NCI-H1105 treated with DMSO at 0.1 percent for 48 hours (cell line): ENCODE results near the gene STIM2.

Experiments
- DNase-seq: peaks from one replicate; lab custom pipeline; 2025; lab: John Stamatoyannopoulos, UW

The STIM2 gene

DNA sequence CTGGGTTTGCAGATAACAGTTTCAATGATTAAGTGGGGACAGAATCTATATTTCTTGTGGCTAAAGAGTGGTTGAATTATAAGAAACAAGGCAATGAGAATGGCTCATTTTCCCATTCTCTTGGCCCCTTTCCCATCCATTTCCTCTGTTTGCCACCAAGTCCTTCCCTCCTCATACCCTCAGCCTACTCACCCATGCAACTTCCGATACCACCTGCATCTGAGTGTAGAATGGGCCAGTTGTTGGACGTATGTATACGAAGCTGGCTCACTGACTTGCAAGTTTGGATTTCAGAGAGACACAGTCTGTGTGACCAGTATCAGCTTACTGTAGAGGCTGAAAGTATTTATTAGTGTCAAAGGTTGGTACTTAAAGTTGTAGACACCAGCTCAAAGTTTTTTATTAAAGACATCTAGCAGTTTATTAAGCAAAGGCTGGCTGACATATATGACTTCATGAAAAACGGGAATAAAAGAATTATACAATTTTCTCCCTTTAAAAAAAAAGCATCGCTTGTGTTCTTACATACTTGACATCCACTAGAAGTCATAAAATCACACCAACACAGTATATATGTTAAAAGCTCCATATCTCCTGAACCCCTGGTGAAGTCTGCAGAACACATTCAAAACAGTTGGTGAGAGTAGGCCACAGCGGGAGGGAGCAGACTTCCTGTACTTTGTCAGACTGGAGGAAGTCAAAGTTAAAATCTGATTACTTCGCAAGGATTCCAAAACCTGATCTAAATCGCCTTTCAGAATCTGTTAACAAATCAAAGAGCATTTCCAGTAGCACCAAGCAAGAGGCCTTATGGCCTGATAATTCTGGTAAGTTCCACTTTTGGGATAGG is 22.4 kb upstream of the STIM2 start:
- no peak for DNase-seq

DNA sequence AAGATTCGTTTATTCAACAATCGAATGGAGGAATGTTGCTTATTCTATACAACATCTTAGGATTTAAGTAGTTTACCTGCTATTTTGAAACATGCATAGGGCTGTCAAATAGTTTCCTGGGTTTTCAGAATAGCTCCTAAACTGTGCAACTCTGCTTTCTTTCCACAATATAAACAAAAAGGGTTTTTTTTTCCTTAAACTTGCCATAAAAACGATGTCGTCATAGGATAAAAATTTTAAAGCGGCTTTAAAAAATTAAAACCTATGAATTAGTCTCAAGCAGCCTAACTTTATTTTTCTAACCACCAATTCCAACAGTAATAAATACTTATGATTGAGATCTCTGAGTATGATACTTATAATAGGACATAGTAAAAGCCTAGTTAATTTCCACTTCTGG is 21.6 kb upstream of the STIM2 start:
- no peak for DNase-seq

DNA sequence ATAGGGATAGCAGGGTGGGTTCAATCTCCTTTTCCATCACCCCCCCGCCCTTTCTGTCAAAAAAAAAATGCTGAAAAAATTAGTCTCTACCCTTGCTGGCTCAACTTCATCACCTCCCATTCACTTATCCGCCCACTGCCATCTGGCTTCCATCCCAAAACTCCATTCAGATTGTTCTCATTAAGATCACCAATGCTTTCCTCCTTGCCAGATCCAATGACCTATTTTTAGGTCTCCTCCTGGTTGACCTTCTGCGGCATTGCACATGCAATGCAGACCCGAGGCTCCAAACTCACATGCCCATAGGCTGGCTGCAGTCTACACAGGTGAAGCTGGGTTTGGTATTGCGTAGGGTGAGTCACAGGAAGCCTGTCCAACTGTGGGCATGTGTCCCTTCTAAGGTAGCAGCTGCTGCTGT is 21.1 kb upstream of the STIM2 start:
- no peak for DNase-seq

DNA sequence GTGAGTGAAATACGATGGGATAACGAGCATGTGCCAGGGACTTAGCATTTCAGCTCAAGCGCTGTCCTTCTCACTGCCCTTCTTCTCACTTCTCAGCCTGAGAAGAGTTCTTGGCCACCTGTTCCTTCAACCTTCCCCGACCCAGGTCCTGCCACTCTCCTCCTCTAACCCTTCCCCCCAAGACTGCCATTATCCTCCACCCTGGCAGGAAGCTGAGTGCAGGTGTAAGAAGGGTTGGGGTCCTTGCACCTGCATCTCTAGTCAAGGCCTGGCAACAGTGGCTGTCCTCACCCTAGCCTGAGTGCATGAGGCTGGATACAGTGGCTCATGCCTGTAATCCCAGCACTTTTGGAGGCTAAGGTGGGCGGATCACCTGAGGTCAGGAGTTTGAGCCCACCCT is 19.9 kb upstream of the STIM2 start:
- no peak for DNase-seq

DNA sequence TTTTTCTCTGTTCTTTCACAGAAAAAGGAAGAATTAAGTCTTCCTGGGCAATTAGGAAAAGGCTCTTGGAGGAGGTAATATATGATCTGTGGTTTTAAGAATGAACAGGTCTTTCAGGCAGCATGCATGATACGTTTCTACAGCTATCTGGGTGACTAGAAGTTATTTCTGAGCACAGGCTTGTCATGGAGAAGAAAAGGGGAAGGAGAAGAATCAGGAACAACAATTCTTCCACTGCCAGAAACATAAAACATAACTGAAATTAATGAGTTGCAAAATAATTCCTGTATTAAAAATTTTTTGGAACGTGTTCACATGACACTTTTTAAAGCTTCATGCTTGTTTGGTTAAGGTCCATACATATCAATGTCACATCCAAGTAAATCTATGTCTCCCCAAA is 17.7 kb upstream of the STIM2 start:
- no peak for DNase-seq

DNA sequence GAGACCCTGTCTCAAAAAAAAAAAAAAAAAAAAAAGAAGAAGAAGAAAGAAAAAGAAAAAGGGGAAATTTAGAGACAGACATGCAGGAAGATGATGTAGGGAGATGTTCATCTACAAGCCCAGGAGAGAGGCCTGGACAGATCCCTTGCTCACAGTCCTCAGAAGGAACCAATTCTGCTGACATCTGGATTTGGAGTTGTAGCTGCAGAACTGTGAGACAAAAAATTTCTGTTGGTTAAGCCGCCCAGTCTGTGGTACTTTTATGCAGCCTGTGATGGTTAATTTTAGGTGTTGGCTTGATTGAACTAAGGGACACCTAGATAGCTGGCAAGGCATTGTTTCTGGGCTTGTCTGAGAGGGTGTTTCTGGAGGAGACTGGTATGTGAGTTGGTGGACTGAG is 10.1 kb upstream of the STIM2 start:
- DNase-seq = no peak

DNA sequence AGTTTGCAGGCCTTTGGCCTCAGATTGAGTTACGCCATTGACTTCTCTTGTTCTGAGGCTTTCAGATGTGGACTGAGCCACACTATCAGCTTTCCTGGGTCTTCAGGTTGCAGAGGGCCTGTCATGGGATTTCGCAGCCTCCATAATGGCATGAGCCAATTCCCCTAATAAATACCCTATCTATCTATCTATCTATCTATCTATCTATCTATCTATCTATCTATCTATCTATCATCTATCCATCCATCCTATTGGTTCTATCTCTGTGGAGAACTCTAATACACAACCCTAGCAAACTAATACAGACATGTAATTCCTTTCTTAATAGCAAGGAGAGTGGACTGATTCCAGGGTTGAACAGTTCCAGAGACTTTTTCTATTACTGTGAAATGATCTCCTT is 9.5 kb upstream of the STIM2 start:
- no peak for DNase-seq

DNA sequence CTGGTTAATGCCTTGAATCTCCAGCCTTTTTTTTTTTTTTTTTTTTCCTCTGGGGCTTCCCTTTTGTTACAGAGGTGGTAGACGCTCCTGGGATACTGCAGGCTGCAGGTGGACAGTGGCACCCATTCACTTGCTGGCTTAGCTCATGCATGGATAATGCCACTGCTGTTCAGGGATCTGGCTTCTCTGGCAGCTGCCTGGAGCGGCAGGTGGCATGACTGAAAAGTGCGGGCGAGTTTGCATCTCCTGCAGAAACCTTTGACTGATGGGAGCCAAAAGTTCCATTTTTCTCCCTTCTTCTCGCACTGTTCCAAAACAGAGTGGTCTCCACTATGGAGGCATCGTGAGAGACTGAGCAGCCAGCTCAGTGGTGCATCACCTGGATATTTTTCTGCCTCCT is 5.9 kb upstream of the STIM2 start:
- DNase-seq = no peak

DNA sequence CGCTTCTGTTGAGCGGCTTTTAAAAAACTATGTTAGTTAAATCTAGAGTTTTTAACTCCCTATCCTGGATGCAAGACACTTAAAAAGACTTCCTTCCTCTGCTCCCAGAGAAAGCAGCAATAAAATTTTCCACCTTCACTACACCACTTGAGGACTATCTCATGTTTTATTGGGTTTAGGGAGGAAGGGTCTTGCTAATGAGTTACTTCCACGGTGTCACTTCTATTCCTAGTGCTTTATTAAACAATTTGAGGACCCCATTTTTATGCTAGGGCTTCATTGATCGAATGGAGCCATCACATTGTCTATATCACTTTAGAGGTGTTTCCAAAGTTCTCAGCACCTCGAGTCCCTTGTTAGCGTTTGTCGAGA is 3.7 kb upstream of the STIM2 start:
- no peak for DNase-seq

DNA sequence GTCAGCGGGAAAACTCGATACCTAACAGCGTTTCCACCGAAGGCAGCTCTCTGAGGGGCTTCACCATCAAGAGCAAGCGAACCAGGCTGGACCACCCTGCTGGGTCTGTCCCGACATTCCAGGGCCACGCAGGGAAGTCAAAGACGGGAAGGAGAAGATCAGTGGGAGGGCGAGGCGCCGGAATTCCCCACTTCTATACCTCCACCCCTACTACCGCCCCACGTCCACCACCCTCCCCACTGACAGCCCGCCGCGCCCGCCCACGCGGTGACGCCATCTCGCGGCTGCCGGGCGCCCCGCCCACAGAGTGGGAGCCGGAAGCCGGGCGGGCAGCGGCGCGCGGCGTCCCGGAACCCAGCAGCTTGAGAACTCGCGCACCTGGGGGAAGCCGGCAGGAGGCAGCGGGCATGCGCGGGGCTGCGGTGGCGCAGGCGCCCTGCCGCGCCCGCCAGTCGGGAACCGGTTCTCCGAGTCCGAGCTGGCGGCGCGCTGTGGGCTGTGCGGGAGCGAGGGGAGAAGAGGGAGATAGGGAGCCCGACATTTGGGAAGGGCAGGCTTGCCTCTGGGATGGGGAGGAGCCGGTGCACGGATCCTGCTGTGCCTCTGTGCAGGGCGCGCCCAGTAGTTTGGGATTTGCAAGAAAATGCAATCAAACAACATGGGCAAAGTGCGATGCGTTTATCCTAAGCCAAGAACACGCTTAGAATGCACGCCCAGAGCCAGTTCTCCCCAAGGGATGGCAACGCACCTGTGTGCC is 3.2 kb upstream of the STIM2 start:
- peak; percentile 74 for DNase-seq

DNA sequence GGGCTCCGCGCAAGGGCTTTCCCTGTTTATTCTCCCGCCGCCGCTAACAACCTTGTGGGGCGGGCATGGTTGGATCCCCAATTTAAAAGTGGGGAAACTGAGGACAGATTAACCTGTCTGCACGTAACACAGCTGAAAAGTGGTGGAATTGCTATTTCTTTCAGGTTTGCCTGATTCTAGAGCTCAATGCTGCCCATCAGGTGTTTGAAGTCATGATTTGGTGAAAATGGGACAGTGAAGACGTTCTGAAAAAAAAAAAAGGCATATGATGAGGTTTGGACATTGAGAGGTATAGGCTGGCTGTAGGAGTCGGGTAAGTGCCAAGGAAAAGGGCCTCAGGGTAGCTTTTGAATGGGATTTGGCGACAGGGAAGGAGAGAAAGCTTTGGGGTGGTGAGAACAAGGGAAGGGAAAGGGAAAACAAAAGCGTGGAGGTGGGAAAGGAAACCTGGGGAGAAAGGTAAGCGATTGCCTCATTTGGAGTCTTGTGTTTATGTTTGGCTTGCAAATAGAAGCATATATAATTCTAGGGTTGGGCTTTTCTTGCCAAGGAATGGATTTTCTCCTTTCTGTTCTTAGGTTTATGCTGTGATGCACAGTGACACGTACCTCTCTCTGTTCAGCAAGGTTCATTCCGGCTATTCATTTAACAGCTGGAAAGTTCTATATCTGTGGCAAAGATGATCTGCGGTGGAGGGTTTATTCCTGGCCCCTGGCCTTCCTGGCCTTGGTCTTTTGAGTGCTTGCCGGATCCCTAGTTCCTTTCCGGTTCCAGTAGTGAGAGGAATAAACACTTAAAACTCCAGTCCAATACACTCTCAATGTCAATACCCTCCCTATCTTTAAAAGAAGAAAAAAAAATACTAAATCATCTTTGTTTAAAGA is 2.4 kb upstream of the STIM2 start:
- DNase-seq = no peak

DNA sequence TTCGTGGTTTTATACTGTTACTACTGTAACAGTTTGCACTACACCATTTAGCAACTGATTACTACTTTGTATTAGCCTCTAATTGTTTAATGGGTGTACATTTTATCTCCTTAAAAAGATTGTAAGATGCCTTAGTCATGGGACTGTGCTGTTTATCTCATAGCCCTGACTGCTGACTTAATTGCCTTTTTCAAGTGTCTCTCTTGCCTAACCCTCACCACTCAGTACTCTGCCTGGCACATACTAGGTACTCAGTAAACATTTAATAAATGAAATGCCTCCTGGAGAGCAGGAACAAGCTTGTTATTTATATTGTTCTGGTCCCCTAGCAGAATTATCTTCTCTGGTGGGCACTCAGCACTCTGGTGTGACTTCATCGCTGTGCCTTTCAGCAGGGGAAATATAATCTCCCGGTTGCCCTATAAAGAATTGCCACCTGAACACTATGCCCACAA is 1.7 kb upstream of the STIM2 start:
- DNase-seq = peak; percentile 21

DNA sequence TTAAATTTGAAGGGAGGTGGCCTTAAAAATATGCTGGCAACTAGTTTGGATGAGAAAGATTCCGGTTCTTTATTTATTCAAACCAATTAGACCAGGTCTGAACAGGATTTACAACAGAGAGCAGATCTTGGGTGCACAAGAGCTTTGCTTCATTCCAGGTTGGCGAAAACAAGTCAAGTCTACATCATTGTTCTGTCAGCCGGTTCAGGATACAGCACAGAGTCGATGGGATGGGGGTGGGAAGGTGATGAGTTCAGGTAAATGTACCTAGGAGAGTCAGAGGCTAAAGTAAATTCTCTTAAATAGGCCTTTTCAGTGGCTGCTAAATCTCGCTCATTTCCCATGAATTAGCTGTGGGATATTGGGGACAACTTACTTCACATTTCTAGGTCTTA is 882 bp upstream of the STIM2 start:
- no peak for DNase-seq

DNA sequence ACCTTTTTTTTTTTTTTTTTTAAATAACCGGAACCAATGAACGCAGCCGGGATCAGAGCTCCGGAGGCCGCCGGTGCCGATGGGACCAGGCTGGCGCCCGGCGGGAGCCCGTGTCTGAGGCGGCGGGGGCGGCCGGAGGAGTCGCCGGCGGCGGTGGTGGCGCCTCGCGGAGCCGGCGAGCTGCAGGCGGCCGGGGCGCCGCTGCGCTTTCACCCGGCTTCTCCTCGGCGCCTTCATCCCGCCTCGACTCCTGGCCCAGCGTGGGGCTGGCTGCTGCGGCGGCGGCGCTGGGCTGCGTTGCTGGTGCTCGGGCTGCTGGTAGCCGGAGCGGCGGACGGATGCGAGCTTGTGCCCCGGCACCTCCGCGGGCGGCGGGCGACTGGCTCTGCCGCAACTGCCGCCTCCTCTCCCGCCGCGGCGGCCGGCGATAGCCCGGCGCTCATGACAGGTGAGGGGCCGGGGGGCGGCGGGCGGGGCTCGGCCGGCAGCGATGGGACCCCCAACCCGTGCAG is 337 bp downstream of the STIM2 start:
- peak; percentile 29 for DNase-seq

DNA sequence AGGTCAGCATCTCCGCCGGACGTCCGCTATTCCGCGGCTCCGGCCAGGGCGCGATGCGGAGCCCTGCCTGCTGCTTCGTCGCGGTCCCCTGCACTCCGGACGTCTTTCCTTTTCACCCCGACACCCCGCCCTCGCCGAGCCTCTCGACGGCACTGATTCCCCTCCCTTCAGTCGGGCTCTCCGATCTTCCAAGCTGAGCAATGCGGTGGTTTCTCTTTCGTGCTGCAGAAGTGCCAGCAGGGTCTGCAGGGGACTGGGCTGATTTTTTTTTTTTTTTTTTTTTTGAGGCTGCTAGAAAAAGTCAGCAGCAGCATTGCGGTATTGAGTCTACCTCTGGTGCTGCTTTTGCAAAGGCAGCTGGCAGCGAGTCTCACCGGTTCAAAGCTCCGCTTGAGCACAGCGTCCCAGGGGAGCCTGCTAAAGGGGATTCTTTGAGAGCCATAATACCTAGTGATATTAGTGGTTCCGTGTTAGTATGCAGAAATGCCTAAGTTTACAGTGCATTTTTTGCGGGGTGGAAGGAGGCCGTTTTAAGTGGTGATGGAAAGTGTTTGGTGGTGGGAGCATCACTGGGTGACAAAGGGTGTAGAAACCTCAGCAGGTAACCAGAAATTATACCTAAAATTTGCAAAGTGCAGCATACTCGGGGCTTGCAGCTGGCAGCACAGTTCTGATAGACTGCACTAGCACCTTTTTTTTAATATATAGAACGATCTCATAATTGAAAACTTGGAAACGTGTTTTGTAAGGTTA is 969 bp downstream of the STIM2 start:
- DNase-seq = peak; percentile 54

DNA sequence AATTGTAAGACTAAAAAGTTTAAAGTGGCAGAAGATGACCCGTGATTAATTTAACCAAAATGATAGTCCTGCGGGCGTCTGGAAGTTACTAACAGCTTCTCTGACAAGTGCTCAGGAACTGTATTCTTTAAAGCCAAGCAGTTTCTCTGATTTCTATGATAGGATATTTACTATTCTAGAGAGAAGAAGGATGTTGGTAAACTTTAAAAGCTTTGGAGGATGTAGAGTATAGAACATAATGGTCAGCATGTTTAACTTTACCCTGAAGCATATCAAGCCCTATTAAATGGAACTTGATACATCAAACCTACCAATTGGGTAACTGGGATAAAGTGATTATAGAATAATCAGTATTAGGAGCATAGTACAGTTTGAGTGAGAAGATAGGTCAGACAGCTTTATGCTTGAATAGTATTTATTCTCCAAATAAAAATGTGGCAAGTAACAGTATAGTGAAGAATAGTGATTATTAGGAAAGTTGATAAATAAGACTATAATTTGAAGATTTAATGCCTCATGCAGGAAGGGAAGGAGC is 1.8 kb downstream of the STIM2 start:
- no peak for DNase-seq

DNA sequence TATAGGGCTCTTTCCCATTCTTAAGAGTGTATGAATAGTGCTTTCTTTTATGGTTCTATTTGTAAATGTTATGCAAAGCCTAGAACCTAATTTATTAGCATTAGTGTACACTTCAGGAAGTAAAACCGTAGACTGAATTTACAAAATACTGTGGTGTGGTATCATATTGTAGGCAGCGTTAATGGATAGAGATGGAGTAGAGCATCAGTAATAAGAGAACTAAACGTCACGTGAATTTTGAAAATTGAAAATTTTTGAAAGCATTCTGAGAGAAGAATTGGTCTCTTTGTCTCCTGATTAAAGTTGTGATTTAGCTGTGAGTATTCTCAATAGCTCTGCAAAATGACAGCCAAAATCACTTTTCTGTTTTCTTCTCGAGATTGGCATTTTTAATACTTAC is 2.9 kb downstream of the STIM2 start:
- DNase-seq = no peak

DNA sequence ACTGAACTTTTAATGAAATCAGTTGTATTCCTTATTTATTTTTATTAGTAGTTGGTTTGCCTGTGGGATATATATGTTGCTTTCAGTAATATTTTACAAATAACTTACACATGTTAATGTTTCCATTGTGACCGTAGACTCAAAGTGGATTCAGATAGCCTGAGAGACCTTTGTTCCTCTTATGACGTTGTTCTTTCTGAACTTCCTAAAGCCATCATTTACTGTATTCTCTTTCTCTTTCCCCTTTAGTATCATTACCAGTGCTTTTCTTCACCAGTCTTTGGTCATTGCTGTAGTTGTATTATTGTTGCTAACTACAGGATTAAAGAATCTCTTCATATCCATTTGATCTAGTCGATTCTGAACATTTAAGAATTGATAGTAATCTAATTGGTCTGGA is 4.3 kb downstream of the STIM2 start:
- no peak for DNase-seq

DNA sequence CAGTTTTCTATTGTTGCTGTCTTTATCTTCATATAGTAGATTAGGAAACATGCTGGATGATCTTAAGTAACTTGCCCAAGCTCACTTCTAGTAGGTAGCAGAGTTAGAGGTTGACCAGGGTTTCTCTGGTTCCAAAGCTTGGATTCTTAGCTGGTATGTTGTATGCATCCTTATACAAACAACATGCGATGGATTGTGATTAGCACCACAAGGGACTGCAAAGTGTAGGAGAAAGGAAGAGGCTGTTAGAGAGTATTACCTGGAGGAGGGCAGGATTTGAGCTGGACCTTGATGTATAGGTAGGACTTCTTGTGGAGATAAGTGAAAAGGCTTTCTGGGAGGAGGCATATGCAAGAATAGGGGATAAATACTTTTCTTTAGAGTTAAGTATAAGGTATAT is 5.6 kb downstream of the STIM2 start:
- no peak for DNase-seq

DNA sequence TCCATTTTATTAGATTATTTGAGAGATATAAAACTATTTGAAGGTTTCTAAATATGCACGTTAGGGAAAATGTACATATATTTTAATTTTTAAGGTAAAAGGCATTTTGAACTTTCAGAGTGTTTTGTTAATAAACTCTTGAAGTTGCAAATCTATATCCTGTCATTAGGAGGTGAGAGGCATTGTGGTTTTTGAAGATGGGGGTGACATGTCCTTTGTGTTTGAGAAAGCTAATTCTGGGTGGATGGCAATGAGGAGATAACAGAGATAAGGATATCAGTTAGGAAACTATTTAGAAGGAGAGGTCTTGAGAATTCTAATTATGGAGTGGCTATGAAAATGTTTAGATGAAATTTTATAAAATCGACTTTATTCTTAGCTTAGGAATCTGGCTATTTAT is 6.1 kb downstream of the STIM2 start:
- no peak for DNase-seq
